ENCODE data around the gene HNF1A.
A peak's percentile ranks its signal among the peaks of the same experiment; 100 is the strongest.
"Not testable (repeated sequence)": the region's sequence is repeated elsewhere in the genome, so short reads cannot be mapped to it uniquely, and the experiment has no call there.

Gene HNF1A

GRCh38 chr12:121036810-121037326, 58.5 kb downstream of the HNF1A start:
- ATAC-seq (replicated peaks): peak; percentile 39
- peaks cover 43 to 51% of the 10 kb centered on the region in 2 donors for H3K4me1 Mint-ChIP-seq (ENCODE audit: low read depth in 2 of 2)
- peaks cover 69% of the 10 kb centered on the region for H3K36me3 Mint-ChIP-seq (ENCODE audit: insufficient read depth)
- H3K27ac Mint-ChIP-seq: peak overlapping the region; percentile 95 to 97
- H3K9me3 Mint-ChIP-seq: no peaks in the 10 kb centered on the region
- no peaks in the 10 kb centered on the region for H3K27me3 Mint-ChIP-seq
- peak in 2 of 3 experiments; percentile 34 to 46 for DNase-seq
- H3K4me3 Mint-ChIP-seq: peak overlapping the region; percentile 93

GRCh38 chr12:121038861-121039668, 60.7 kb downstream of the HNF1A start, which contains the start of gene OASL:
Gene OASL, minus strand, starts transcription at chr12:121039246. Its CDS starts 275 bp downstream, at chr12:121038971.
- Mint-ChIP-seq H3K4me1 (ENCODE audit: low read depth in 2 of 2) (peaks cover 32 to 38% of the 10 kb centered on the region in 2 donors), H3K36me3 (ENCODE audit: insufficient read depth) (peaks cover 48% of the 10 kb centered on the region), H3K9me3 (no peaks in the 10 kb centered on the region), H3K27me3 (no peaks in the 10 kb centered on the region), H3K27ac (peak within 1 kb of the TSS; percentile 95 to 97), H3K4me3 (peak within 1 kb of the TSS; percentile 93)
- DNase-seq: peak; percentile 49 to 81 (median 60)
- peak; percentile 56 for ATAC-seq (replicated peaks)

GRCh38 chr12:121043067-121043466, 64.7 kb downstream of the HNF1A start:
- no peak overlapping the region for H3K4me3 Mint-ChIP-seq
- ATAC-seq (replicated peaks) (no peak), DNase-seq (no peak)
- peaks cover 6 to 12% of the 10 kb centered on the region in 2 donors for H3K4me1 Mint-ChIP-seq (ENCODE audit: low read depth in 2 of 2)
- peaks cover 12% of the 10 kb centered on the region for H3K36me3 Mint-ChIP-seq (ENCODE audit: insufficient read depth)
- H3K9me3 Mint-ChIP-seq: no peaks in the 10 kb centered on the region
- H3K27ac Mint-ChIP-seq: no peak overlapping the region
- H3K27me3 Mint-ChIP-seq: no peaks in the 10 kb centered on the region

- not testable (repeated sequence) for ATAC-seq (replicated peaks); H3K36me3 Mint-ChIP-seq (ENCODE audit: insufficient read depth); DNase-seq; H3K4me1 Mint-ChIP-seq (ENCODE audit: low read depth in 2 of 2); H3K4me3 Mint-ChIP-seq; H3K9me3 Mint-ChIP-seq; H3K27ac Mint-ChIP-seq; H3K27me3 Mint-ChIP-seq
Measured at GRCh38 chr12:121047400-121047799, 69.1 kb downstream of the HNF1A start.

- Mint-ChIP-seq H3K9me3 (no peaks in the 10 kb centered on the region), H3K27ac (peak overlapping the region in 1 of 2 donors; percentile 11), H3K36me3 (ENCODE audit: insufficient read depth) (no peaks in the 10 kb centered on the region), H3K27me3 (no peaks in the 10 kb centered on the region), H3K4me1 (ENCODE audit: low read depth in 2 of 2) (peaks cover 2% of the 10 kb centered on the region in 2 donors), H3K4me3 (peak overlapping the region; percentile 55 to 70)
- DNase-seq (no peak), ATAC-seq (replicated peaks) (peak; percentile 24)
Measured at GRCh38 chr12:121048442-121048841, 70.1 kb downstream of the HNF1A start.

- no peaks in the 10 kb centered on the region for H3K36me3 Mint-ChIP-seq (ENCODE audit: insufficient read depth)
- H3K4me3 Mint-ChIP-seq: no peak overlapping the region
- no peaks in the 10 kb centered on the region for H3K27me3 Mint-ChIP-seq
- H3K27ac Mint-ChIP-seq: no peak overlapping the region
- peaks cover 2% of the 10 kb centered on the region in 2 donors for H3K4me1 Mint-ChIP-seq (ENCODE audit: low read depth in 2 of 2)
- no peaks in the 10 kb centered on the region for H3K9me3 Mint-ChIP-seq
- ATAC-seq (replicated peaks) (no peak), DNase-seq (no peak)
Measured at GRCh38 chr12:121050725-121051124, 72.4 kb downstream of the HNF1A start.
